ENCODE data around the gene CACNA1A.
"Not testable (repeated sequence)": the region's sequence is repeated elsewhere in the genome, so short reads cannot be mapped to it uniquely, and the experiment has no call there.

CACNA1A gene

GRCh38 chr19:13267889-13268288 is 238.4 kb downstream of the CACNA1A start:
- no peak for DNase-seq

DNA sequence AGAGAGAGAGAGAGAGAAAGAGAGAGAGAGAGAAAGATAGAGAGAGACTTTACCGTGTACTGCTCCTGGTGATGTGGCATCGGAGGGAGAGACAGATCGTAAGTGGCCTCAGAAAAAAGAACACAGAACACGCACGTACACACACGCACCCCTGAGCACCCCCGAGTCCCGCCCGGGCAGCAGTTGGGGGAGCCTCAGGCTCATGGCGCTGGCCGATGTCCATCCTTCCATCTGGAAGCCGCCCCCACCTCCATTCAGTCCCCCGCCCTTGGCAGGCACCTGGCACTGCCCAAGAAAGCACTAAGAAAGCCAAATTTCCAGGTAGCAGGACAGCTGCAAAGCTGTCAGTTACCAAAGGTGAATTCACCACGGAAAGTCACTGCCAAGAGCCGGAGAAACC is 239.1 kb downstream of the CACNA1A start:
- DNase-seq = no peak

- peak; percentile 73 for DNase-seq
Observed at GRCh38 chr19:13262450-13262849, 243.8 kb downstream of the CACNA1A start.

- DNase-seq = peak; percentile 97
Observed at GRCh38 chr19:13260883-13261653, 245.2 kb downstream of the CACNA1A start.

DNA sequence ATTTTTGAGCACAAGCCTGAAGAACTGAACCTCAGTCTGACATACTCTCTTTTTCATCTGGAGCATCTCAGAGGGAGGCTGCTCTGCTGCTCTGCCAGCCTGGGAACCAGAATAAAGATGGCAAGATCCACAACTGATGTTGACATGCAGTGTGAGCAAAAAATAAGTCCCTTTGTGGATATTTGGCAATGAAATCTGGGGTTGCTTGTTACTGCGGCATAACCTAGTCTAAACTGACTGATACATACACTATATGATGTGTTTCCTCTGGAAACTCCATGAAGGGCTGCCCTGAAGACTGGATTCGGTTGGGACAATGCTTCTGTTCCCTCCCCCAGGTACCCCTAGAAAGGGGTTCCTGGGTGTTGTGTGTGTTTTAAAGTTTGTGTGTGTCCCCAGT is 249.4 kb downstream of the CACNA1A start:
- no peak for DNase-seq

DNA sequence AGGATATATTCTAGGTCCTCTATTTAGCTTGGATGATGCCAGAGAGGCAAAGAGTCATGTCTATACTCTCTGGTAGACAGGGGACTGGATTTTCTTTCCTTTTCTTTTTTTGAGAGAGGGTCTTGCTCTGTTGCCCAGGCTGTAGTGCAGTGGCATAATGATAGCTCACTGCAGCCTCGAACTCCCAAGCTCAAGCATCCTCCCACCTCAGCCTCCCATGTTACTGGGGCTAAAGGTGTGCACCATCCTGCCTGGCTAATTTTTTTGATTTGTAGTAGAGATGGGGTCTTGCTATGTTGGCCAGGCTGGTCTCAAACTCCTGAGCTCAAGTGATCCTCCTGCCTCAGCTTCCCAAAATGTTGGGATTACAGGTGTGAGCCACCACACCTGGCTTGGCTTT is 249.9 kb downstream of the CACNA1A start:
- not testable (repeated sequence) for DNase-seq

- DNase-seq = no peak
Observed at GRCh38 chr19:13255719-13256059, 250.6 kb downstream of the CACNA1A start.

DNA sequence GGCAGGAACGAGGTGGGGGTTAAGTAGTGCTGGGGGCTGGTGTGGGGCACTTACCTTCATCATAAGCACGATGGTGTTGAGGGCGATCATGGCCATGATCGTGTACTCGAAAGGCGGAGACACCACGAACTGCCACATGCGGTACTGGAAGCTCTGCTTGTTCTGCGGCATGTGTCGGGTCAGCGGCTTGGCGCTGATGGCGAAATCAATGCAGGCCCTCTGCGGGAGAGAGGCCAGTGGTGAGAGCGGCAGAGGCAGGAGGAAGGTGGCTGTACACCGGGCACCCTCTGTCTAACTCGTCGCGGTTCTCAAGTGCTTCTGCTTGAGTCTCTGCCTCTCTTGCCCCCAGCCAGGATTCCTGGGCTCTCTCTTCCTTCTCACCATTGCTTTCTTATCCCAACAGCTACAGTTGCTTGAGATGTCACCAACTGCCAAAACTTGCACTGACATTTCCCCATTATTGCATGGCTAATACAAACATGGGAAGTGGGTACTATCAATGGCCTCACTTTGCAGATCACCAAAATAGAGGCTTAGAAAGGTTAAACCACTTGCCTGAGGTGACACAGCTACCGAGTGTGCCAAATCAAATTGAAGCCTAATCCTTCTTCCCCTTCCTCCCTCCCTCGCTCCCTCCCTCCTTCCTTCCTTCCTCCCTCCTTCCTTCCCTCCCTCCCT is 251.1 kb downstream of the CACNA1A start:
- DNase-seq = peak; percentile 25

DNA sequence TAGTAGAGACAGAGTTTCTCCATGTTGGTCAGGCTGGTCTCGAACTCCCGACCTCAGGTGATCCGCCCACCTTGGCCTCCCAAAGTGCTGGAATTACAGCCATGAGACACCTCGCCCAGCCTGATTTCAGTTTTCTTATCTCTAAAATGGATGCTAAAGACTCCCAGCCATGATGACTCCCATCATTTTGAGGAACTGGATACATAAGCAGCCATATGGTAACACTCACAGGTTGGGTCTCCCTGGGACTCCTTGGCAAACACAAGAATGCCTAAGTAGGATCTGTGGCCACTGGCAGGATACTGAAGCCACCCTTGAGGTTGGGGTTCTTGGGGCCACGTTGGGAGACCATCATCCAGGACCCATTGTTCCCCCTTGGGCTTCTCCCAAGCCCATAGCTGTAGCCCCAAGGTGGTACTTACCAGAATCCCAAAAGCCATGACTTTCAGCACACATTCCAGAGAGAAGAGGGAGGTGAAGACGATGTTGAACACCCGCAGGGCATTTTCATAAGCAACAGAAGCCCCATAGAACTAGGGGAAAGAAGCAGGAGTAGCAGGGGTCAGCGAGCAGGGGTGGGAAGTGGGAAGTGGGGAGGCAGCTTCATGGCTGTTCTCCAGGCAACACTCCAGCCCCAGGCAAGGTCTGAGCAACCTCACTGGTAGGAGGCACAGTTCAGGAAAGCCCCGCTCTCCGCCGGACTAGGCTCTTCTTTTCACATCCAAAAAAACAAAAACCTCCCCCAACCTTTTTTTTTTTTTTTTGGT is 253.5 kb downstream of the CACNA1A start:
- no peak for DNase-seq

- no peak for DNase-seq
Observed at GRCh38 chr19:13244920-13245319, 261.4 kb downstream of the CACNA1A start.

DNA sequence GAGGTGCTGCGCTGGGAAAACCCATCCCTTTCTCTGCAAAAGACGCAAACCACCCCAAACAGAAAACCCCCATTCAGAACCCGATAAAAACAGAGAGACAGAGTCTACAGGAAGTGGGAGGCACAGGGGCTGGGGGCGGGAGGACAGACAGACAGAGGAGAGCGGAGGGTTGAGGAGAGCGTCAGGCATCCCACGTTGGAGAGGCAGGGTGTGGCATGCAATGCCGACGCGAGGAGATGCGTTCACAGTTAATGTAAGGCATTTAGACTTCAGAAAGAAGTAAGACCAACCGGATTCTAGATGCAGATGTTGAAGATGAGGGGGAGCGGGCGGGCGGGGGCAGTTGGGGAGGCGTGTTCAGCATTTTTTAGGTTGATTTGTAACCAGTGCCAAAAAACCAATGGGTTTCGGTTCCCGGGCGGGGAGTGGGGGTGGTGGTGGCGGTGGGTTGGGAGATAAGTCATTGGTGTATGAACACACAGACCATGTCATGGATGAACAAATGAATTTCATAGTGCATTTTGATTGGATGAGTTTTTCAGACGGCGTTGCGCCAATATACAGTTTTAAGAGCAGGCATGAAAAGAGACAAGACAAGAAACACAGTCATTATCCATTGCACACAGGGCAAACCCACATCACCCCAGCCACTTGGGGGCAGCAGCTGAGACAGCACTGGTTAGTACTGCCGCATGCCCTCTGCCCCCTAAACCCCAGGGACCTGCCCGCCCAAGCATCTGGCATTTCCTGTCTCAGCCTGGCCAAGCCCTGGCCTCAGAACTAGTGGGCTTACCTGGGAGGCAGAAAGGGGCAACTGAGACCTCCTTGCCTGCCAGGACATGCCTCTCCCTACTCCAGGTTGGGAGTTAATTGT is 264.8 kb downstream of the CACNA1A start:
- DNase-seq = no peak

GRCh38 chr19:13240312-13241022 is 265.8 kb downstream of the CACNA1A start:
- no peak for DNase-seq

DNA sequence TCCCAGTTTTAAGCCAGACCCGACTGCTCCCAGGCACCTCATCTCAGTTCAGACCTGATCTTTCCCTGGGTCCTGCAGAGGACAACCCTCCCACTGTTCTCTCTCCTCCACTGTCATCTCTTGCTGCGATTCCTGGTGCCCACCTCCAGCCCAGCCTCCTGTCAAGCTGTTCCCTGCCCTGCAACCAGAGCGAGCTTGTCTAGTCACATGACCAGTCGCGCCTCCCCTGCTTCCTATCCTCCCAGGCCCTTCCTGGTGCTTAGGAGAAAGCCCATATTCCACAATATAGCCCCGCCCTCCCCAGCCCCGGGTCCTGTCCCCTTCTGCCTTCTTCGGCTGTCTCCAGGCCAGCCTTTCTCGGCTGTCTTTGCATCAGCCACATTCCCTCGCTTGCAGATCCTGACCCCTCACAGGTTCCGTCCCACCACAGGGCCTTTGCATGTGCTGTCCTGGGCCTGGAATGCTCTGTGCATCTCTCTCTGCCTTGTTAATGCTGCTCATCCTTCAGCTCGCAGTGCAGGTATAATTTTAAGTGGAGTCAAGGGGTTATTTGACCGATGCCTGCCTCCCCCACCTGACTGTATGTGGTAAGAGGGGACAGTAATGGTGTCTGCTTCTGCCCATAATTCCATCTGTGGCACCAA is 267.3 kb downstream of the CACNA1A start:
- DNase-seq = no peak

GRCh38 chr19:13234518-13234917 is 271.8 kb downstream of the CACNA1A start:
- peak; percentile 12 for DNase-seq

DNA sequence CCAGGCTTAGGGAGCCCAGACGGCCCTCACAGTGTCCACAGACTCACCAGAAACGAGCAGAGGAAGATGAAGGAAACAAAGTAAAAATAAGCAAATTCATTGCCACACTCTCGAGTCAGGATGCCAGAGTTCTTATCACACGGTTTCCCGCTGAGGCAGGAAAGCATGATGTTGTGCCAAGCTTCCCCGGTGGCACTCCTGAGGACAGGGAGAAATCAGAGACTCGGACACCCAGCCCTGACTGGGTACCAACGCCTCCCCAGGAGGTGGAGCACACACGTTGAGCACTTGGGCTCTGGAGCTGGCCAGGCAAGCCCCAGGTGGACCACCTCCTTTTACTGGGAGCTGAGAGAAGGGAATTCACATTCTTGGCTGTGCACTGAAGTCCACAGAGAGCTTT is 274.6 kb downstream of the CACNA1A start:
- DNase-seq = no peak

GRCh38 chr19:13229246-13229645 is 277.0 kb downstream of the CACNA1A start:
- no peak for DNase-seq

- no peak for DNase-seq
Observed at GRCh38 chr19:13228561-13228960, 277.7 kb downstream of the CACNA1A start.

GRCh38 chr19:13226983-13227382 is 279.3 kb downstream of the CACNA1A start:
- DNase-seq = no peak

- no peak for DNase-seq
Observed at GRCh38 chr19:13225973-13226865, 280.1 kb downstream of the CACNA1A start.

DNA sequence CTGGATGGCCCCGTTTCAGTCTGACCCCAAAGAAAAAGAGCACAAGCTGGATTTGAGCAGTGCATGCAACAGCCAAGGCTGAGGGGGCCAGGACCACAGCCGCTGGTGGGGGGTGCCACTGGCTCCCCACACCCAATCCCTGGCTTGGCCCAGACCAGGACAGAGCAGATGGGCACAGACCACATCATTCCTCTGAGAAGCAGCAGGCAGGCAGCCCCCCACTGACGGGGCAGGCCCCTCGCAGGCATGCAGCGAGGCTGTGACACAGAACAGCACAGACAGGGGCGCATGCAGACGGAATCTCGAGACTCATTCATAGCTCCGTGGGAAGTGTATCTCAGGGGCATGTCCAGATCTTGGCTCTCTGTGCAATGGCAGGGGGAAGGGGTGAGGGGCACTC is 281.2 kb downstream of the CACNA1A start:
- no peak for DNase-seq

GRCh38 chr19:13220847-13221246 is 285.4 kb downstream of the CACNA1A start:
- DNase-seq = no peak

Data from inflammatory macrophage treated with lipopolysaccharide for 4 hours (primary cell).